Uterus (tissue), 2 donors: ENCODE measurements around the gene CMC4.

Source experiments
- CTCF ChIP-seq, 4 experiments: fragments of 200-600 bp in 2 of 4; fragments of 450-650 bp in 2 of 4; sonication (generic) in 2 of 4; IDR thresholded peaks; one replicate each; pipeline ENCODE4 v1.5.1; 2016 to 2019; ENCODE audit warnings: antibody characterized with exemption in 4 of 4, mild to moderate bottlenecking in 2 of 4, moderate library complexity in 1 of 4
- POLR2A ChIP-seq, 2 donors: fragments of 450-650 bp; IDR thresholded peaks; one replicate each; pipeline ENCODE4 v1.6.1; 2016; ENCODE audit warnings: antibody characterized with exemption in 2 of 2, mild to moderate bottlenecking in 1 of 2, moderate library complexity in 1 of 2

- TF ChIP-seq CTCF (IDR thresholded peaks at IDR 0.05) (no peak), POLR2A (IDR thresholded peaks at IDR 0.05) (no peak)
Measured at GRCh38 chrX:155068165-155068564, 2.8 kb downstream of the CMC4 start.
